Putamen (tissue), 1 donor: Measurements from ENCODE around the gene RERE.
"Not testable (repeated sequence)": the region's sequence is repeated elsewhere in the genome, so short reads cannot be mapped to it uniquely, and the experiment has no call there.

Experiments used
- DNase-seq: peaks from one replicate; pipeline ENCODE4 v3.0.0-alpha.2; 2016; ENCODE audit warnings: low spot score

The RERE gene

DNA sequence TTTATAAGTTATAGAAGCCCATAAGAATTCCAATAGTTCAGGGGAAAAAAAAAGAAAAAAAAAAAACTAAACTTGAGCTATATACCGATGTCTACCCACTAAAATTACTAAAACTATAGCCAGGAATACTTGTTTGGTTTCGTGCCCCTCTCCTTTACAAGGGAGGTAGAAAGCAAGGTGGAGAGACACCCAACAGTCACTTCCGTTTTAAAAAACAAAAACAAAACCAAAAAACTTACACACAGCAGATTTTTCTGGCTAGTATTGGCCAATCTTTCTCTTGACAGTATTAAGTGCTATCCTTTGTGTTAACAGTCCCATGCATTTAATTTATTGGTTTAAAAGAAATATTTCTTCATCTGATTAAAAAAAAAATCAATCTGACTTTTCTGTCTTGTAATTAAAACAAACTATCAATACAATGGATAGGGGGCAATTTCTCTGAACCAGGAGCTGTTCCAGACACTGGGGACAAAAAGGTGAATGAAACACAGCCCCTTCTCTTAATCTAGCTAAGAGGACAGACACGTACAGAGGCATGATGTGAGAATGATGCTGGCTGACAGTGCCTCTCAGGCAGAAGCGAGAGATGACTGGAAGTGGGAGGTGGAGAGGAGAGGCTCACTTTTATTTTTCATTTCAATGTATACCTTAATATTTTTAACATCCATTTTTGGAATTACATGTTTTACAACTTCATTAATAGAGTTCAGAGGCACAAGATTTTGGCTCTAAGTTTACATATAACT, 214.8 kb downstream of the RERE start:
- DNase-seq: no peak

DNA sequence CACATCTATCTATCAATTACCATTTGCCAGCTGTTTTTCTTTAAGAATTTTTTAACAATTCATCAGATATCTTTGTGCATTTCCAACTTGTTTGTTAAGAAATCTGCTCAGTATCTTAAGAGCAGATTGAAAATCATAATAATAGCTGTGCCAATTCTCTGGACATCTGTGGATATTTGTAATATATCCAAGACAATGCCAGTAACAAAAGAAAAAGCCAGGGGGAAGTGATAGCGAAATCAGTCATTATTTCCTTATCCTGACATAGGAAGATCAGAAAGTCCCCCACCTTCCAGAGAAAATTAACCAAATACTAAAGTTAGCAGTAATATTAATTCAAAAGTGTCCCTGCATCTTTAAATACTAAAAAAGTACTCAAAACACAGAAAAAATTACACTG, 217.1 kb downstream of the RERE start:
- DNase-seq: no peak

DNA sequence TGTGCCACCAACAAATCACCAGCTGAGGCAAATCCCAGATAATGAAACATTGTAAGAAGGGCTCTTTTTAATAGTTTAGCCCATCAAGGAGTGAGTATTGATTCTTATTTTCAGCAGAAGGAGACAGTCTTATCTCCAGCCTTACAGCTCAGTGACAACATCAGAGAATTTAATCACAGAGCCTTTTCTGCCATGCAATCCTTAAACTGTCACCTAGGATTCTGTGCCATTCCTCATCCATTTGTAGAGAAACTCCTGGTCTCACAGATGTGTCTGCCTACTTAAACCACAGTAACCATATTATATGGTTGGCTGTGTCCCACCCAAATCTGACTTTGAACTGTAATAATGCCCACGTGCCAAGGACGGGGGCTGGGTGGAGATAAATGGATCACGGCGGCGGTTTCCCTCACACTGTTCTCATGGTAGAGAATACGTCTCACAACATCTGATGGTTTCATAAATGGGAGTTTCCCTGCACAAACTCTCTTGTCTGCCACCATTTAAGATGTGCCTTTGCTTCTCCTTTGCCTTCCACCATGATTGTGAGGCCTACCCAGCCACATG, 217.7 kb downstream of the RERE start:
- no peak for DNase-seq

DNA sequence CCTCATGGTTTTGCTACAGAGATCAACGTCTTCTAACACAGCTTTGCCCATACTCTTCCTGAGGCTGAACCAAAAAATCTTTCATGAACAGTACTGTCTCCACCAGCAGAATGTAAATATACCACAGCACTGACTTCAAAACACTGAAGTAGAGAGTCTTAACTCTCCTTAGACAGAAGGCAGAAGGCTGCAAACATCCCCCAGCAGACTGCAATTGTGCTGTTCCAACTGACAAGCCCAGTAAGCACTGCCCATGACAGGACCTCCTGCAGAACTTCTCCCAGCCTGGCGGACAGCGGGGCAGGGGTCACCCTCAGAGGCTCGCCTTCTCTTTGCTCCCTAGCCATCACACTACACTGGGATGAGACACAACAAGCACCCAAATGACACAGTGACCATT, 218.7 kb downstream of the RERE start:
- no peak for DNase-seq

DNA sequence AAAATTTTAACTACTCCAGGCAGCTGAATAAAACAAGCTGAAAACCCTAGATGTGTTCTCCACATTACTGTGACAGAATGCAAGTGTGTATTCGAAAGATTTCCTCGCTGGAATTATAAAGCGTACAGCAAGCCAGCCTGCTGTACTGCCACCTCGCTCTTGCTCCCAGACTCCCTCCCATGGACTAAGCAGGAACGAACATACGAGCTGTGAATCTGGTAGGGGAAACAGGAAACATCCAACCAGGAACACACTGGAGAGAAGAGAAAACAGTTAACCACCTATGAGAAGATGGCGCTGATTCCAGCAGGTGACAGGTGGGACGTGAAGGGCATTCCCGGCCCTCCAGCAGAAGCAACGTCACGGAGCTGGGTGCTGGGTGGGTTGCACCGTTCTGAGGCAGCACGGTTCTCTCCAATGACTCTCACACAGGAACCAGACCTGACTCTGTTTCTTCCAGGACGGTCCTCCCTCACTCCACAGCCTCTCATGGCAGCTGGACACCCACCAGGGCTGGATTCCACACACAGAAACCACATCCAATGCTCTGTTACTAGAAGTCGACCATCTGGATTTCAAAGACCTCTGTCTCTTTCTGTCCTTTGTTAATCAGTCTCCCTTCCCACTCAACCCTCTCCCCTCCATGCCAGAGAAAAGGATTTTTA, 219.2 kb downstream of the RERE start:
- DNase-seq: peak; percentile 67

DNA sequence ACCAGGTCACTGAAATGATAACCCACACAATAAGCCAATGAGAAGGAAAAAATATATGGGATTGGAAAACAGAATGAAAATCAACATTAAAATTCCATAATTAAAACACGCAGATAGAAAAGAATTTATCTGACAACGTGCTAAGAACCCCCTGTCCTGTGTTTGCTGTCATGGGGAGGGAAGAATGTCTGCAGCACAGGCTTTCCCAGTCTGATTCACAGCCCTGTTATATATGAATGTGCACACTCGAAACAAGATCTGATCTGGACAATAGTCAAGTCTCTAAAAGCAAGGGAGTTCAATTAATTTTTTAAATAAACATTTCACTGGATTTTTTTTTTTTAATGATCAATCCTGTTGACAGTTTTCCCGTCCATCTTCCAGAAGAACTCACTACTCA, 220.0 kb downstream of the RERE start:
- no peak for DNase-seq

DNA sequence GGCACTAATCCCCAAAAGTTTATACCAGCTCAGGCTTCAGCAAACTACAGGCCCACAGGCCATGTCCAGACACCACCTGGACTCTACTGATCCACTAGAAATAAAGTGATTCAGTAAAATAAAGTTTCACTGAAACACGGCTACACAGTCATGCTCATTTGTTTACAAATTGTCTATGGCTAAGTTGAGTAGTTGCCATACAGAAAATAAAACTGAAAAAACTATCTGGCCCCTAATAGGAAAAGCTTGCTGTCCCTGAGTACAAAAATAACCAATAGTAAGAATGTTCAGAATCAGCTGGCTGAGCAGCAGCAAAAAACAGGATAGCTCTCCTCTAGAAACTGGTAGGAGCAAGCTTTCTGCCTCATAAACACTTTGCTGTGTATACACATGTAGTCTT, 221.5 kb downstream of the RERE start:
- no peak for DNase-seq

DNA sequence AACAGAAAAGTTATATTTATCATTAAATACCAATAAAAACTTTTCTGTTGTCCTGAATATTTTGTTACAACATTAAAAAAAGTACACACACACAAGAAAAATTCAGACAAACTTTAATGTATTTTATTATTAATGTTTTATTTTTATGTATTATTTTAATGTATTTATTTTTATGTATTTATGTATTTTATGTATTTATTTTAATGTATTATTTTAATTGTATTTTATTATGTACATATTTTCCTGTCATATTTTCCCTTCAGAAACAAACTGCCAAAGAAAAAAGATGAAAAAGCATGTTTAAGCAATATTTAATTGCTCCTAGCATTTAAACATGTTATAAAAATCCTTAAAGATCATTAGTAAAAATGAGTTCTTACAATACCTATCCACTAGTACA, 222.1 kb downstream of the RERE start:
- DNase-seq: no peak

DNA sequence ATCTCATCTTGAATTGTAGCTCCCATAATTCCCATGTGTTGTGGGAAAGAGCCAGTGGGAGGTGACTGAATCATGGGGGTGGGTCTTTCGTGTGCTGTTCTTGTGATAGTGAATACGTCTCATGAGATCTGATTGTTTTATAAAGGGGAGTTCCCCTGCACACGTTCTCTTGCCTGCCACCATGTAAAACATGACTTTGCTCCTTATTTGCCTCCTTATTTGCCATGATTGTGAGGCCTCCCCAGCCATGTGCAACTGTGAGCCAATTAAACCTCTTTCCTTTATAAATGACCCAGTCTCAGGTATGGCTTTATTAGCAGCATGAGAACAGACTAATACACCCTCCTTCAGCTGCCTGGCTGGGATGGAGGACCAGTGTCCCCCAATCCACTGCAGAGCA, 224.1 kb downstream of the RERE start:
- not testable (repeated sequence) for DNase-seq

DNA sequence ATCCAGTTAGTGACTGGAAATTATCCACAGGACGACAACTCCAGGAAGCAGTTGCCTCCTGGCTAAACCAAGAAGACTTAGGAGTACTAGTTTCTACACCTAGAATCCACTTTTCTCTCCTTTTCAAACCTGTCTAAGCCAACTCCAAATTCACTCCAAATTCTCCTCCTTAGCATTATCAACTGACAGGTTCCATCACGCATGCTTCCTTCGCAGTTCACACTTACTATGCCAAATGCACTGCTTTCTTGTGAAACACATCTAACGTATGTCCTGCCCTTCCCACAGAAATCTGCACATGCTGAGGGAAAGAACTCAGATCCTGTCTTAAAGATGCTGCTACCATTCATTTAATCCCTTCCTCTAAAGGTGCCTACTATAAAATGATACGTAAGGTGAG, 225.9 kb downstream of the RERE start:
- no peak for DNase-seq

DNA sequence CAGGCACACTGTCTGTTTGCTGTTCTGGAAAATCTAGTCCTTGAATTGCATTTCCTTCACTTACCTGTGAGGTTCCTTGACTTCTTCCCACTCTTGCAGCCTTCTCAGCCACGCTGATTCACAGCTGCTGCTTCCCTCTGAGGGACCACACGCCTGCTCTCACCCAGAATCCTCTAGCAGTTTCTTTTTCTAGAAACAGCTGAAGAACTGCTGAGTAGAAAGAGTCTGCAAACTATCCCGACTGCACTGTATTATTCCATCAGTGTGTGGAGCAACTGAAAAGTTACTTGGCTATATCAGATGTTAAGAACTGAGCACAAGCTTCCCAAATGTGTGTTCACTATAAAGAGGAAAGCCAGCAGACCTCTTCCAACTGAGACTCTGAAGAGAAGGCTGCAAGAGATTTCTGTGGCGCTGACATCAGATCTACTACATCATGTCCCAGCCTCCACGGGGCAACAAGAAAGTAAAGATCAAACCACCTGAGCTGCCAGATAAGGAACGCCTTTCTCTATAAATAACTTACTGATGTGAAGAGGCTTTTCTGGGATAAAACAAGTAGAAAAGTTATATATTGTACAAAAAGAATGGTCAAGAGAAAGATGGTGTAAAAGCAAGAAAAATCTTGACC, 226.6 kb downstream of the RERE start:
- DNase-seq: peak; percentile 63

DNA sequence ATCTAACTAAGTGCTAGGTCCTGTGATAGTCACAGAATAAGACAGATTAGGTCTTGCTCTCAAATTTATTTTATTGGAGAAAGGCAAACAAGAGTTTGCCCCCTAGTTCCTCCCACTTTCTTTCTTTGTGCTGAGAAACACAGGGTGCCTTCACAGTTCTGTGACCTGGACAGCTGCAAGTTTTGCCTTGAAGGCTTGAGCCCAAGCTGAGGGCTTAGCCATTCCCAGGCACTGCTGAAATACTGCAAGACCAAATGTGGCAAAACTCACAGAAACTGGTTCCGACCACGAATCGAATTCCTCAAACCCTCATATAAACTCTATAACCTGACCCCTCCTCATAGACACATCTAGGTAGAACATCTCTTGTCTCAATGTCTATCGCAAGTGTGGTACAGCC, 227.9 kb downstream of the RERE start:
- DNase-seq: no peak

DNA sequence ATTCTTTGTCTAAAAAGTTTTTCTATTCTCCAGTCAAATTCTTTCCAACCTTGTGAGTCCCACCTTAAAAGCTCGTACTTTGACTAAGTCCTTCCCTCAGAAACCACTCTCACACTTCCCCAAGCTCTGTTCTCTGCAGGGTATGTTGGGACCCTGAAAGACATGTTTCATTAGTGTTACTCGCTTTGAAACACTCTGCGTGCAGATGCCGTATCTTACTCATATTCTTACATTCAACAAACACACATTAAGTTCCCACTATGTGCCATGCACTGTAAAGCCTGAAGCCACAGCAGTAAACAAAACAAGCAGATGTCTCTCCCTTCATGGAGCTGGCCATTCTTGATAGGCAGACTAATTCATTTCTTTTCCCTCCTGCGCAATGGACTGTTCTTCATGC, 229.7 kb downstream of the RERE start:
- no peak for DNase-seq

DNA sequence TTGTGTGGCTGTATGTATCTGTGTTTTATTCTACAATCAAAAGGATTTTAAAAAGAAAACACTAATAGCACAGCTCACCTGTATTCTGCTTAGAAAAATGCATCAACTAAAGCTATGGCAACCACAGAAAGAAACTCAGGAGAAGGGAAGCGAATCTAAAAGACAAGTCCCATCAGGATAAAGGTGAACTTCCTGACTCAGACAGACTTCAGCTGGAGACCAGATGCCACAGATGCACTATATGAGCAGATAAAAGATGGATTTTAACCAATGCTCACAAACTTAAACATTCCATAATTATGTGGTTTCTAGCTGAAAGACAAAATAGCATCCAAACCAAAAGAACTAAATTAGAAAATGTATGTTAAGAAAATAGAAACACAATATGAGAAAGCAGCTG, 231.0 kb downstream of the RERE start:
- DNase-seq: no peak

DNA sequence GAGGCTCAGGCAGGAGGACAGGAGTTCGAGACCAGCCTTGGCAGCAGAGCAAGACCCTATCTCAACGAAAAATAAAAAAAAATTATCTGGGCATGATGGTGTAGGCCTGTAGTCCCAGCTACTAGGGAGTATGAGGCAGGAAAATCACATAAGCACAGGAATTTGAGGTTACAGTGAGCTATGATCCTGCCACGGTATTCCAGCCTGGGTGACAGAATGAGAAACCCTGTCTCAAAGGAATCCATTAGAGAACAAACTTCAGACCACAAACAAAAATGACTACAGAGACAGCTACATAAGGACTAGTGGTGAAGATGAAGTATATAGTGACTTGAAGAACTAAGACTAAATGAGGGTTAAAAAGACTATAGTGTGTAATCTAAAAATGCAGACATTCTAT, 233.1 kb downstream of the RERE start:
- DNase-seq: no peak

DNA sequence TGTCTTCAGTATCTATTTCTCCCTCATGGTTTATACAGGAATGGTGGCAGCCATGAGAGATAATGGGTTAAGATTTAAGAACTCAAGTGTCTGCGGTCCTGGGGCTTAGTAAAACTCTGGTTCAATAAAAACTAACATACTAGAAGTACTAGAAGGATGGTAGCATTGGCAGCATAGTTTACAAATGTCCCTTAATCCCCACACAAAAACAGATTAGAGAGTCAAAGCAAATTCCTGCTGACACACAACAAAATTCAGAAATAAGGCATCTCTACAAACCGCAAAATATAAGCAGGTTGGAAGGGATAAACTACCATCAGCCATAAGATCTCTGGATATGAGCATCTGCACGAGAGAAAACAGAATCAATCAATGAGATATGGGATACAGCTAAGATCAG, 234.4 kb downstream of the RERE start:
- DNase-seq: no peak

DNA sequence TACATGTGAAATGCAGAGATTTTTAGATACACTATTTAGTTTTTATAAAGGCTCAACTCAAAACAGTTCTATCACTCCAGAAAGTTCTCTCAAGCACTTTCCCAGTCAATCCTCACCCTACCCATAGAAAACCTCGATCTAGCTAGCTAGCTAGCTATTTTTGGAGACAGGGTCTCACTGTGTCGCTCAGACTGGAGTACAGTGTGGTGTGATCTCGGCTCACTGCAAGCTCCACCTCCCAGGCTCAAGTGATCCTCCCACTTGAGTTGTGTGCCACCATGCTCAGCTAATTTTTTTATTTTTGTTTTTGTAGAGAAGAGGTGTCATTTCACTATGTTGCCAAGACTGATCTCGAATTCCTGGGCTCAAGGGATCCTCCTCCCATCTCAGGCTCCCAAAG, 236.9 kb downstream of the RERE start:
- no peak for DNase-seq

DNA sequence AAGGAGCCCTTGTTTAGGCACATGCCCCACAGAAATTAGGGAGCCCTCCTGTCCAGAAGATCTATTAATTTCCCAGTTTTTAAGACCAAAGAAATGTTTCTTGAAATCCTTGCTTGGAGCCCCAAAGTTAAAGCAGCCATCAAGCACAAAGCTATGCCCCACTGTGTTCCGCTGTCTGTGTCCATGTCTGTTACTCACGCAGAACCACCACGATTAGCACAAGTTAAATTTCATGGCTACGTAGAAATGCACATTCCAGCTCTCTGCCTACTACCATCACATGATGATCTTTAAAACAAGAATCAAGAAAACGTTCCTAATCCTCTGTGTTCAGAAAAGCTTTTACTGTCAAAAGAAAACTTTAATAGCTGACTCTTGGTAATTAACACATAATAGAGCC, 238.5 kb downstream of the RERE start:
- DNase-seq: no peak

DNA sequence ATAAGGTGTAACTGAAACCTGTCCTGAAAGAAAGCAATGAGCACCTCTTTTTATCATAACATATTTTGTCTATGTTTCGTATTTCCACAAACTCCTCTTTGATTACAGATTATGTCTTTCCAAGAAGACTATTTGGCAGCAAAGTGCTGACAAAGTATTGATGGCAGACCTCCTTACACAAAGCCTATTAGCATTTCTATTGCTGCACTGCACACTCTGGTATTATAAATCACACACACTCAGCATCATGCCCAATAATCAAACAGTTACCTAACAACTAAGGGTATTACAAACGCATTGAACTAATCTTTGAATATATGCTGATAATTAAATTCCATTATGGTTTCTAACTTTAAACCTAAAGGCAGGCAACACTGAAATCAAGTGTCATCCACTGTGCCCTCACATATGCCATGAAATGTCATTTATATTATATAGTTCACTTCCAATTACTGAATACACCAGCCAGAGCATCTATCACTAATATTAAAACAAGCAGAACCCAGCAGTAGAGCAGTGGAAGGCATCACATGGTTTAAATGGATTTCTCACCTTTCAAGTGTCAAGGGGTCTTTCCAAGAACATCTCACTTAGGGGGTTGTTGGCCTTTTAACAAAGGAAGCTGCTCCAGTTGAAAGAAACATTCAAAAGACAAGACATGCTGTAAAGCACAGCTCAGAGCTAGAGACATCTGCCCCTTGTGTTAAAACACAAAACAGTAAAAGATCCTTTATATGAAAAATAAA, 239.1 kb downstream of the RERE start:
- DNase-seq: no peak

DNA sequence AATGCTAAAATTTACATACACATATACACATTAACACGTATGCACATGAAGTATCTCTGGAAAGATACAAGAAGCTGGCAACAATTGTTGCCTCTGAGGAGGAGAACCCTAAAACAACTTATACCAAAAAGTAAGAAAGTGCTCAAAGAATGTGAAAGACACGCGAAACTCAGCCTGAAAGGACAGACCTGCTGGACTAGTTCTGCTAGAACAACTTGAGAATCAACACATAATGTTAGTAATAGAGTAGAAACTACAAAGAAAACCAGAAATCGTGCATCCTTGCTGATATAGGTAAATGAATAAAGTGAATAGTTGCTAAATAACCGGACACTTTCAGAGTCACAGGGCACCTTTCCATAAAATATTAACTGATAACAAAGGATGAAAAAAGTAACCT, 242.5 kb downstream of the RERE start:
- DNase-seq: no peak

DNA sequence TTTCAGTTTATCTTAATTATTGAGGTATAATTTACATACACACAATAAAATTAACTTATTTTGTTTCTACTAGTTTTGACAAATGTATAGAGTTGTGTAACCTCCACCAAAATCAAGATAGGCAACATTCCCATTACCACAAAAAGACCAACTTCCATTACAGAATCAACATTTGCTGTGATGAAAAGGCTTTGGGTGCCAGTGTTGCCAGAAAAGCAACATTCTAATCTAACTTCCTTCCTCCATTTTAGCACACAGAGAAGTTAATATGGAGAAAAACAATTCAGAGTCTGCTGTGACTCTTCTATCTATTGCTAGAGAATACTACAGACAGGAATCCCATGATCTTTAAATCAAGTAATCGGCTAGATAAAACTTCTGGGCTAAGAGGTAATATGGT, 245.3 kb downstream of the RERE start:
- no peak for DNase-seq

DNA sequence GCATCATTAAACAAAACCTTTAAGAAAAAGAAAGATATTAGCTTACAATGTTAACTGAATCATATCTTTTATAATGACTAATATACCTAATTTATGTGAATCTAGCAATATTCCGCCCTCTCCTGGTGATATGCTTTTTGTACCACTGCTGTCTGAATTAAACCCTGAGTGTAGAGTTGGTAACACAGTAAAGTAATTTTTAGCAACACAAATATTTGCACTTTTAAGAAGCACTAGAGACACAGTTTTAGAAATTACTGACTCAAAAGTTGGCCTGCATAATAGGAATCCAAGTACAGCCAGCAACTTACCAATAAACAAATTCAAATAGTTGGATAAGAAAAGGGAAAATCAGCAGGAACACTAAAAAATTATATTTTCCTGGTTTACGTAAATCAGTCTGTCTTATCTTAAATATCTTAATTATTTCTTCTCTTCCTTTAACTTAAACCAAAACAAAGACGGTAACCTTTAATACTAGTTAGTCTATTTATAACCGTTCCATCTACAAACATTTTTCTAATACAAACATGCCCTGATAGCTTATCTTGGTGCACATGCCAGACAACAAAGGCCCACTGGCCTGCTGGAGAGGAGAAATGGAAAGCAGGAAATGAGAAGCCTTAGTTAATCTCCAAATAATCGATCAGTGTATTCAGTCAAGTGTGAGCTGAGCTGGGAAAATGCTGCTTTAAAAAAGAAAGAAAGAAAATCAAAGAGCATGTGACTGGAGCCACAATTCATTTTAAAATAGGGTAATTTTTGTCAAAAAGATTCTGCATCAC, 246.0 kb downstream of the RERE start:
- no peak for DNase-seq
